K562 (cell line): ENCODE data around the gene NAT14. TPM values are rescaled to one million over a fixed set of nuclear protein-coding genes. Genes with fewer than 3 reads are reported as not detected.

Experiments used
- CC2D1A ChIP-seq: fragments of 450-650 bp; IDR thresholded peaks from 2 replicates; pipeline ENCODE4 v1.6.1; 2017; ENCODE audit warnings: mild to moderate bottlenecking
- CEBPB ChIP-seq: fragments of 450-650 bp; IDR thresholded peaks from 2 replicates; pipeline ENCODE4 v1.6.1; 2016; ENCODE audit warnings: missing genetic modification characterization, missing compliant biosample characterization
- CREB3 ChIP-seq: fragments of 450-650 bp; conservative IDR thresholded peaks from 2 replicates; pipeline ENCODE4 v1.6.1; 2016; ENCODE audit warnings: missing genetic modification characterization, low read depth, mild to moderate bottlenecking, missing compliant biosample characterization, moderate library complexity
- CREBBP ChIP-seq: IDR thresholded peaks from one replicate; pipeline ENCODE4 v1.6.1; 2012; ENCODE audit warnings: low read depth, mild to moderate bottlenecking, control low read depth, inconsistent platforms, low read length
- CSDE1 ChIP-seq, 2 experiments: fragments of 450-650 bp; IDR thresholded peaks; 2 replicates each; pipeline ENCODE4 v1.6.1; 2016; ENCODE audit warnings: mild to moderate bottlenecking in 1 of 2
- DACH1 ChIP-seq: fragments of 450-650 bp; IDR thresholded peaks from 2 replicates; pipeline ENCODE4 v1.6.1; 2018; ENCODE audit not compliant: partially characterized antibody
- DMBX1 ChIP-seq: fragments of 250-450 bp; sonication (Bioruptor Pico); IDR thresholded peaks from 2 replicates; pipeline ENCODE4 v1.8.0; 2022; ENCODE audit warnings: inconsistent platforms, mild to moderate bottlenecking, moderate library complexity, borderline replicate concordance
- ELK3 ChIP-seq: fragments of 450-650 bp; formaldehyde crosslinking; IDR thresholded peaks from 2 replicates; pipeline ENCODE4 v1.4.0; 2020; ENCODE audit warnings: mild to moderate bottlenecking
- ETS2 ChIP-seq: IDR thresholded peaks from 2 replicates; pipeline ENCODE4 v1.6.1; 2016; ENCODE audit warnings: borderline replicate concordance, missing genetic modification characterization, mild to moderate bottlenecking, moderate library complexity, missing compliant biosample characterization; ENCODE audit not compliant: poor library complexity, severe bottlenecking
- FOXO4 ChIP-seq: fragments of 450-650 bp; formaldehyde crosslinking; IDR thresholded peaks from 2 replicates; pipeline ENCODE4 v1.4.0; 2020; ENCODE audit warnings: mild to moderate bottlenecking, moderate library complexity
- HDAC2 ChIP-seq: fragments of 450-650 bp; IDR thresholded peaks from 2 replicates; pipeline ENCODE4 v1.6.1; 2016; ENCODE audit warnings: mild to moderate bottlenecking
- KHSRP ChIP-seq: fragments of 450-650 bp; IDR thresholded peaks from 2 replicates; pipeline ENCODE4 v1.6.1; 2017
- MIER1 ChIP-seq: fragments of 450-650 bp; IDR thresholded peaks from 2 replicates; pipeline ENCODE4 v1.6.1; 2016; ENCODE audit warnings: antibody characterized with exemption, mild to moderate bottlenecking, low read depth
- NBN ChIP-seq: fragments of 450-650 bp; IDR thresholded peaks from 2 replicates; pipeline ENCODE4 v1.6.1; 2016; ENCODE audit warnings: low read depth, mild to moderate bottlenecking
- RAD21 ChIP-seq, 2 experiments: fragments of 250-450 bp in 1 of 2; fragments of 450-650 bp in 1 of 2; sonication (Bioruptor Pico) in 1 of 2; formaldehyde crosslinking in 1 of 2; IDR thresholded peaks in 1 of 2; conservative IDR thresholded peaks in 1 of 2; 2 replicates each; pipeline versions ENCODE4 v1.4.0 to v1.8.0; 2020 to 2022; ENCODE audit warnings: mild to moderate bottlenecking in 2 of 2, moderate library complexity in 1 of 2
- RFX5 ChIP-seq: IDR thresholded peaks from 2 replicates; pipeline ENCODE4 v1.6.1; 2011; ENCODE audit warnings: low read depth, mild to moderate bottlenecking, improper control_type of control experiment, low read length
- SRSF9 ChIP-seq: fragments of 200-400 bp; formaldehyde crosslinking; IDR thresholded peaks from 2 replicates; pipeline ENCODE4 v1.6.1; 2017; ENCODE audit warnings: low read depth, low read length, borderline replicate concordance
- ZNF121 ChIP-seq: sonication (generic); formaldehyde crosslinking; conservative IDR thresholded peaks from 2 replicates; pipeline ENCODE4 v1.8.0; 2022; ENCODE audit warnings: missing genetic modification reagents
- ZNF175 ChIP-seq: fragments of 200-800 bp; sonication (Bioruptor generic); IDR thresholded peaks from 2 replicates; pipeline ENCODE4 v1.6.1; 2016; ENCODE audit warnings: low read depth, mild to moderate bottlenecking, missing genetic modification characterization, missing compliant biosample characterization
- ZNF184 ChIP-seq: sonication (generic); formaldehyde crosslinking; IDR thresholded peaks from 2 replicates; pipeline ENCODE4 v1.5.0; 2020; ENCODE audit warnings: missing genetic modification reagents
- ZNF41 ChIP-seq: fragments of 250-450 bp; sonication (Bioruptor Pico); conservative IDR thresholded peaks from 2 replicates; pipeline ENCODE4 v1.4.0; 2020; ENCODE audit warnings: mild to moderate bottlenecking
- ZNF586 ChIP-seq: fragments of 450-650 bp; formaldehyde crosslinking; conservative IDR thresholded peaks from 2 replicates; pipeline ENCODE4 v1.4.0; 2020; ENCODE audit warnings: mild to moderate bottlenecking, moderate library complexity
- polyA plus RNA-seq, 8 experiments: library from polyadenylated mRNA; depleted of rRNA in 4 of 8; stranded (reverse) in 5 of 8; unstranded in 3 of 8; fragments of >200 nt; fragmentation: Nextera tagmentation in 2 of 8; fragmentation: Illumina TruSeq in 1 of 8; extraction: Ambion mirVana in 2 of 8; extraction: Trizol in 1 of 8; gene quantifications; 2 replicates each; pipeline versions ENCODE4 v1.2.1 to v1.2.3, GENCODE V29; 2011 to 2014; ENCODE audit warnings: inconsistent platforms in 1 of 8, missing spikeins in 1 of 8
- total RNA-seq, 7 experiments: library from RNA; depleted of rRNA in 6 of 7; stranded (reverse); fragments of >200 nt in 6 of 7; fragmentation: Illumina TruSeq in 2 of 7; extraction: Trizol in 2 of 7; gene quantifications; 2 replicates each; pipeline versions ENCODE4 v1.2.1 to v1.2.3, GENCODE V29; 2011 to 2021; ENCODE audit warnings: low replicate concordance in 1 of 7
- TF ChIP-seq, protein P1 (sequence below): sonication (generic); formaldehyde crosslinking; IDR thresholded peaks from 2 replicates; pipeline ENCODE4 v1.8.0; 2022; ENCODE audit warnings: missing genetic modification reagents, mild to moderate bottlenecking, borderline replicate concordance

Gene NAT14
- total and polyA plus RNA-seq, 9 of the 15 experiments (the other 6 are each of a cell fraction or from before 2014, with no cell fraction given), result 2.4 to 77.0 (median 26.7) TPM

DNA sequence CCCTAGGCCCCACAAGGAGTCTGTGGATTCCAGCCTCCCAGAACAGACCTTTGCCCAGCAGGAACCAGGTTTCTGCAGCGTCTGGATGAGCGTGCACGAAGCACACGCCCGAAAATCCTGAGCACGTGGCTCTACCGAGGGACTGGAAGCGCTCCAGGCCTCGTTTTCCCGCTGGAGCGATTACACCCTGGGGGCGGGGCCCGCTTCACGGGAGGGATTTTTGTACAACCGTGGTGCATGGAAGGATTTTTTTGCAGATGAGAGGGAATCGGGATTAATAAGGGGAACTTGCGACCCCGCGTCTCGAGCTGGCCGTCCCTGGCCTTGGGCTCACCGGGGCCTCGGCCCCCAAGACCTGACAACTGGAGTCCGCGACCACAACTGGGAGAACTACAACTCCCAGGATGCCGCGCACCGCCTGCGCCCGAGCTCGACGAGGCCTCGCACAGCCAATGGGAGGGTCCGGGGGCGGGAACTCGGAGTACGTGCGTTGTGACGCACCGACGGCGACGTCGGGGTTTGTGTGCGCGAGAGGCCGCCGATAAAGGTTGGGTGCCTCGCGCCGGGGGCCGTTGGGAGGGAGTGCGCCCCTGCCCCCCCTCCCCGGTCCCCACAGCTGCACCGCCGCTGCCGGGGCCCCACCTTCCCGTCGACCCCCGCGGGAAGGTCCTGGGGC lies 8.8 kb upstream of the NAT14 start, which contains the start of gene ZNF628 (continued):
- peak; percentile 89; the same call in 1 of the 2 replicates for TF ChIP-seq DMBX1 (CRISPR knock-in tag)
- 0 out of 2 replicates have a peak, but pooled peaks have one; percentile 24 for TF ChIP-seq MIER1
- 0 out of 2 replicates have a peak, but pooled peaks have one; percentile 44 for TF ChIP-seq ZNF175 (CRISPR knock-in tag)
- no peak for TF ChIP-seq ZNF121 (CRISPR knock-in tag)
- TF ChIP-seq, protein P1, sequence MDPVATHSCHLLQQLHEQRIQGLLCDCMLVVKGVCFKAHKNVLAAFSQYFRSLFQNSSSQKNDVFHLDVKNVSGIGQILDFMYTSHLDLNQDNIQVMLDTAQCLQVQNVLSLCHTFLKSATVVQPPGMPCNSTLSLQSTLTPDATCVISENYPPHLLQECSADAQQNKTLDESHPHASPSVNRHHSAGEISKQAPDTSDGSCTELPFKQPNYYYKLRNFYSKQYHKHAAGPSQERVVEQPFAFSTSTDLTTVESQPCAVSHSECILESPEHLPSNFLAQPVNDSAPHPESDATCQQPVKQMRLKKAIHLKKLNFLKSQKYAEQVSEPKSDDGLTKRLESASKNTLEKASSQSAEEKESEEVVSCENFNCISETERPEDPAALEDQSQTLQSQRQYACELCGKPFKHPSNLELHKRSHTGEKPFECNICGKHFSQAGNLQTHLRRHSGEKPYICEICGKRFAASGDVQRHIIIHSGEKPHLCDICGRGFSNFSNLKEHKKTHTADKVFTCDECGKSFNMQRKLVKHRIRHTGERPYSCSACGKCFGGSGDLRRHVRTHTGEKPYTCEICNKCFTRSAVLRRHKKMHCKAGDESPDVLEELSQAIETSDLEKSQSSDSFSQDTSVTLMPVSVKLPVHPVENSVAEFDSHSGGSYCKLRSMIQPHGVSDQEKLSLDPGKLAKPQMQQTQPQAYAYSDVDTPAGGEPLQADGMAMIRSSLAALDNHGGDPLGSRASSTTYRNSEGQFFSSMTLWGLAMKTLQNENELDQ (CRISPR knock-in tag), result 0 out of 2 replicates have a peak, but pooled peaks have one; percentile 63
- no peak for TF ChIP-seq ELK3
- TF ChIP-seq ZNF41, result no peak
- no peak for TF ChIP-seq RAD21 (CRISPR knock-in tag; conservative IDR thresholded peaks at IDR 0.05 in 1 of 2, IDR thresholded peaks at IDR 0.05 in 1 of 2)
- TF ChIP-seq HDAC2, result peak; percentile 77; the same call in 1 of the 2 replicates
- TF ChIP-seq RFX5, result no peak
- TF ChIP-seq NBN, result peak; percentile 50; the same call in 1 of the 2 replicates
- peak; percentile 84 for TF ChIP-seq CREB3 (tag)
- TF ChIP-seq CEBPB (tag), result no peak
- TF ChIP-seq CREBBP, result no peak
- TF ChIP-seq CSDE1 (IDR thresholded peaks at IDR 0.05), result peak in 1 of 2 experiments; percentile 65; a peak in 1 of 4 replicates
- TF ChIP-seq DACH1, result no peak
- TF ChIP-seq CC2D1A, result no peak
- no peak for TF ChIP-seq FOXO4
- no peak for TF ChIP-seq ZNF184 (CRISPR knock-in tag)
- no peak for TF ChIP-seq SRSF9
- TF ChIP-seq ZNF586, result no peak
- TF ChIP-seq KHSRP, result peak; percentile 64
- TF ChIP-seq ETS2 (tag), result no peak
